Activated T-helper 1 cell treated with Interleukin-2 at 50 U/mL for 16 hours (primary cell): ENCODE results near the gene ARHGDIA.

Source experiments
- DNase-seq: peaks from one replicate; pipeline ENCODE4 v3.0.0-alpha.2; 2020; ENCODE audit warnings: low read depth

The ARHGDIA gene

GRCh38 chr17:81888105-81888987 lies 17.2 kb upstream of the ARHGDIA start:
- no peak for DNase-seq

GRCh38 chr17:81885869-81886548 lies 14.9 kb upstream of the ARHGDIA start:
- no peak for DNase-seq

- no peak for DNase-seq
Measured at GRCh38 chr17:81885454-81885853, 14.3 kb upstream of the ARHGDIA start.

GRCh38 chr17:81884968-81885367 lies 13.8 kb upstream of the ARHGDIA start:
- no peak for DNase-seq

GRCh38 chr17:81884520-81884919 lies 13.4 kb upstream of the ARHGDIA start:
- DNase-seq = no peak

- no peak for DNase-seq
Measured at GRCh38 chr17:81879121-81879520, 8.0 kb upstream of the ARHGDIA start.

GRCh38 chr17:81878294-81878693 lies 7.2 kb upstream of the ARHGDIA start:
- no peak for DNase-seq

GRCh38 chr17:81877569-81877968 lies 6.4 kb upstream of the ARHGDIA start:
- DNase-seq = no peak

- peak; percentile 96 for DNase-seq
Measured at GRCh38 chr17:81871387-81872230, 472 bp upstream of the ARHGDIA start.

- peak; percentile 30 for DNase-seq
Measured at GRCh38 chr17:81870131-81870980, 781 bp downstream of the ARHGDIA start.

- DNase-seq = no peak
Measured at GRCh38 chr17:81869221-81870130, 1.7 kb downstream of the ARHGDIA start.

GRCh38 chr17:81868674-81869220 lies 2.4 kb downstream of the ARHGDIA start:
- DNase-seq = no peak

GRCh38 chr17:81867991-81868673 lies 3.0 kb downstream of the ARHGDIA start:
- no peak for DNase-seq

GRCh38 chr17:81867170-81867990 lies 3.8 kb downstream of the ARHGDIA start:
- no peak for DNase-seq

GRCh38 chr17:81866440-81867169 lies 4.5 kb downstream of the ARHGDIA start:
- DNase-seq = no peak

GRCh38 chr17:81865733-81866439 lies 5.3 kb downstream of the ARHGDIA start:
- no peak for DNase-seq

GRCh38 chr17:81865358-81865732 lies 5.8 kb downstream of the ARHGDIA start:
- no peak for DNase-seq
